GM10248 (cell line): Measurements from ENCODE around the gene NANOG.
"Not testable (repeated sequence)": the region's sequence is repeated elsewhere in the genome, so short reads cannot be mapped to it uniquely, and the experiment has no call there.

Source experiments
- CTCF ChIA-PET: fragments of 300-600 bp; sonication (Branson Sonifier 250); formaldehyde crosslinking; extraction: SDS; loops from one replicate; lab custom pipeline; 2021; ENCODE audit warnings: antibody characterized with exemption; lab: Yijun Ruan, JAX
- POLR2A ChIA-PET: fragments of 350-650 bp; sonication (Branson Sonifier 250); formaldehyde crosslinking; extraction: SDS; loops from one replicate; lab custom pipeline; 2020; ENCODE audit warnings: antibody characterized with exemption; lab: Yijun Ruan, JAX
- DNase-seq: peaks from one replicate; pipeline ENCODE4 v3.0.0; 2012; ENCODE audit errors: extremely low spot score
- TF ChIP-seq, protein P1 (sequence below): IDR thresholded peaks from 2 replicates; pipeline ENCODE4 v1.5.1; 2012; ENCODE audit warnings: mild to moderate bottlenecking, low read depth; ENCODE audit errors: extremely low read depth, missing control alignments, control extremely low read depth

The NANOG gene

DNA sequence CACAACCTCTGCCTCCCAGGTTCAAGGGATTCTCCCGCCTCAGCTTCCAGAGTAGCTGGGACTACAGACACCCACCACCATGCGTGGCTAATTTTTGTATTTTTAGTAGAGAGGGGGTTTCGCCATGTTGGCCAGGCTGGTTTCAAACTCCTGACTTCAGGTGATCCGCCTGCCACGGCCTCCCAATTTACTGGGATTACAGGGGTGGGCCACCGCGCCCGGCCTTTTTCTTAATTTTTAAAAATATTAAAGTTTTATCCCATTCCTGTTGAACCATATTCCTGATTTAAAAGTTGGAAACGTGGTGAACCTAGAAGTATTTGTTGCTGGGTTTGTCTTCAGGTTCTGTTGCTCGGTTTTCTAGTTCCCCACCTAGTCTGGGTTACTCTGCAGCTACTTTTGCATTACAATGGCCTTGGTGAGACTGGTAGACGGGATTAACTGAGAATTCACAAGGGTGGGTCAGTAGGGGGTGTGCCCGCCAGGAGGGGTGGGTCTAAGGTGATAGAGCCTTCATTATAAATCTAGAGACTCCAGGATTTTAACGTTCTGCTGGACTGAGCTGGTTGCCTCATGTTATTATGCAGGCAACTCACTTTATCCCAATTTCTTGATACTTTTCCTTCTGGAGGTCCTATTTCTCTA lies at the start of gene NANOG:
Gene NANOG (plus strand): TSS at position 519 of the 645 bp plus-strand sequence. CDS start 213 bp downstream, outside the sequence.
- POLR2A ChIA-PET, DNase-seq: not testable (repeated sequence)
- CTCF ChIA-PET, result interaction anchor here (1.7 to 3.1 kb wide), 2 partner anchors 18 to 19 kb away, joined by 4 to 6 read pairs; no protein-coding TSS in a partner anchor

DNA sequence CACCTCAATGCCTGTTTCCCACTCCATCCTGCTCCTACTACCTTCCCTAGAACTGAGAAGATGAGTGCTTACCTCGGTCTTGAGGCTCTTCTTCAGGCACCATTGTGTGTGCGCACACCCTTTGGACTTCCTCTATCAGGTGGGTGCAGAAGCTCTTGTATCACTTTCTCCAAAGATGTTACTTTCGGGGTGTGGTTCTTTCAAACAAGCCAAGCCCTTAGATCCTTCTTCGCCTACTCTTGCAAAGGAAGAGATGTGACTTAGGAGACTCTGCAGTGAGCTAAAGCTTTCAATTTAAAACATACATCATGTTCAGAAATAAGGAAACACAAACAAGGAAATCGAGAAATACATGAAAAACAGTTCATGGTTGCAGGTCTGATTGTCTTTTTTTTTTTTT lies 42.0 kb upstream of the NANOG start, which contains the start of gene CLEC4C:
Gene CLEC4C (minus strand): TSS at position 130 of the 400 bp plus-strand sequence. CDS start 27 bp downstream, at position 103.
- ChIA-PET CTCF (no interaction called here), POLR2A (interaction anchor here (0.7 kb wide), 1 partner anchor 19 kb away, joined by 9 read pairs; no protein-coding TSS in a partner anchor)
- TF ChIP-seq, protein P1, sequence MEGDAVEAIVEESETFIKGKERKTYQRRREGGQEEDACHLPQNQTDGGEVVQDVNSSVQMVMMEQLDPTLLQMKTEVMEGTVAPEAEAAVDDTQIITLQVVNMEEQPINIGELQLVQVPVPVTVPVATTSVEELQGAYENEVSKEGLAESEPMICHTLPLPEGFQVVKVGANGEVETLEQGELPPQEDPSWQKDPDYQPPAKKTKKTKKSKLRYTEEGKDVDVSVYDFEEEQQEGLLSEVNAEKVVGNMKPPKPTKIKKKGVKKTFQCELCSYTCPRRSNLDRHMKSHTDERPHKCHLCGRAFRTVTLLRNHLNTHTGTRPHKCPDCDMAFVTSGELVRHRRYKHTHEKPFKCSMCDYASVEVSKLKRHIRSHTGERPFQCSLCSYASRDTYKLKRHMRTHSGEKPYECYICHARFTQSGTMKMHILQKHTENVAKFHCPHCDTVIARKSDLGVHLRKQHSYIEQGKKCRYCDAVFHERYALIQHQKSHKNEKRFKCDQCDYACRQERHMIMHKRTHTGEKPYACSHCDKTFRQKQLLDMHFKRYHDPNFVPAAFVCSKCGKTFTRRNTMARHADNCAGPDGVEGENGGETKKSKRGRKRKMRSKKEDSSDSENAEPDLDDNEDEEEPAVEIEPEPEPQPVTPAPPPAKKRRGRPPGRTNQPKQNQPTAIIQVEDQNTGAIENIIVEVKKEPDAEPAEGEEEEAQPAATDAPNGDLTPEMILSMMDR, result no peak
- no peak for DNase-seq

DNA sequence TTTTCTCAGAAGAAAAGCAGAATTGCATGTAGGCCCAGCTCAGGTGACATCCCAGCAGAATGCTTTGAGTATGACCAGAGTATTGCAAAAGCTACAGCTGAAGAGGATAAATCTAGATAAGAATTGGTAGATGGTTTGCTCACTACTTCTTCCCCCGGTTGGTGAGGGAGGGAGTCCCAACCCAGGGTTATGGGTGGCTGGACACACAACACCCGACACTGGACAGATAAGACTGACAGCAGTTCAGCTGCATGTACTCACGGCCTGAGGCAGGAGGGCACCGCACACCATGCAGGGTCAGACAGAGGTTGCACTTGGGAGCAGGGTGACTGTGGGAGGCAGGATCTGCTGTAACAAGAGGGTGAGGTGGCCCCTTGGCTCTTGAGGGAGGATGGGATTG lies 40.4 kb upstream of the NANOG start:
- no peak for DNase-seq
- ChIA-PET CTCF (no interaction called here), POLR2A (no interaction called here)
- TF ChIP-seq, protein P1, result no peak

DNA sequence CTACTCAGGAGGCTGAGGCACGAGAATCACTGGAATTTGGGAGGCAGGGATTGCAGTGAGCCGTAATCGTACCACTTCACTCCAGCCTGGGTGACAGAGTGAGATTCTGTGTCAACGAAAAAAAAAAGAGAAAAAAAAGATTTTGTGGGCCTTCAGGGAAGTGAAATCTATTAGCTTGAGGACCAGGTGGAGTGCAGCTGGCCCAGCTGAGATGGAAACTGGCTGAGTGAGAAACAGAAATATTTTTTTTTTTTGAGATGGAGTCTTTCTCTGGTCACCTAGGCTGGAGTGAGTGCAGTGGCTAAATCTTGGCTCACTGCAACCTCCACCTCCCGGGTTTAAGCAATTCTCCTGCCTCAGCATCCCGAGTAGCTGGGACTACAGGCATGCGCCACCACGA lies 39.8 kb upstream of the NANOG start:
- TF ChIP-seq, protein P1, result no peak
- ChIA-PET POLR2A (no interaction called here), CTCF (no interaction called here)
- no peak for DNase-seq

DNA sequence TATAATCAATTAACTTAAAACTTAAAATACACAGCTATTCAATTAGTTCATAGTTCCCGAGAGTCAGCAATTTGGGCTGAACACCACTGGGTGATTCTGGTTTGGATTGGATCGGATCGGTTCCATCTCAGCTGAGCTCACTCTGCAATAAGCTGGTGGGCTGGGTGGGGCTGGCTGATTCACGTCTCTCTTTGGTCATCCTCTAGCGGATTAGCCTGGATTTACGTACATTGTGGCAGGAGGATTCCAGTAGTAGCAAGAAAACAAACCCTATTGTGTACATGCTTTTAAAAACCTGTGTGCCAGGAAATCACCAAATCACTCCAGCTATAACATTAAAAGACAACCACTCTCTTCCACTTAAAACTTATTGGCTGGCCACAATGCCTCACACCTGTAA lies 38.9 kb upstream of the NANOG start:
- ChIA-PET POLR2A (no interaction called here), CTCF (no interaction called here)
- TF ChIP-seq, protein P1, result no peak
- DNase-seq, result no peak

DNA sequence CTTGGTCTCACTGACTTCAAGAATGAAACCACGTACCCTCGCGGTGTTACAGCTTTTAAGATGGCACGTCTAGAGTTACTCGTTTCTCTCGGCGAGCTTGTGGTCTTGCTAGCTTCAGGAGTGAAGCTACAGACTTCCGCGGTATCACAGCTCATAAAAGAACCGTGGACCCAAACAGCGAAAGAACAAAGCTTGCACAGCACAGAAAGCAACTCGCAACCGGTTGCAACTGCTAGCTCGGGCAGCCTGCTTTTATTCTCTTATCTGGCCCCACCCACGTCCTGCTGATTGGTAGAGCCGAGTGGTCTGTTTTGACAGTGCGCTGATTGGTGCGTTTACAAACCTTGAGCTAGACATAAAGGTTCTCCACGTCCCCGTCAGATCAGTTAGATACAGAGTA lies 37.8 kb upstream of the NANOG start:
- no peak for DNase-seq
- TF ChIP-seq, protein P1, result no peak
- CTCF ChIA-PET, result interaction anchor here (0.9 kb wide), 1 partner anchor 163 kb away, joined by 3 read pairs; no protein-coding TSS in a partner anchor
- POLR2A ChIA-PET, result no interaction called here

DNA sequence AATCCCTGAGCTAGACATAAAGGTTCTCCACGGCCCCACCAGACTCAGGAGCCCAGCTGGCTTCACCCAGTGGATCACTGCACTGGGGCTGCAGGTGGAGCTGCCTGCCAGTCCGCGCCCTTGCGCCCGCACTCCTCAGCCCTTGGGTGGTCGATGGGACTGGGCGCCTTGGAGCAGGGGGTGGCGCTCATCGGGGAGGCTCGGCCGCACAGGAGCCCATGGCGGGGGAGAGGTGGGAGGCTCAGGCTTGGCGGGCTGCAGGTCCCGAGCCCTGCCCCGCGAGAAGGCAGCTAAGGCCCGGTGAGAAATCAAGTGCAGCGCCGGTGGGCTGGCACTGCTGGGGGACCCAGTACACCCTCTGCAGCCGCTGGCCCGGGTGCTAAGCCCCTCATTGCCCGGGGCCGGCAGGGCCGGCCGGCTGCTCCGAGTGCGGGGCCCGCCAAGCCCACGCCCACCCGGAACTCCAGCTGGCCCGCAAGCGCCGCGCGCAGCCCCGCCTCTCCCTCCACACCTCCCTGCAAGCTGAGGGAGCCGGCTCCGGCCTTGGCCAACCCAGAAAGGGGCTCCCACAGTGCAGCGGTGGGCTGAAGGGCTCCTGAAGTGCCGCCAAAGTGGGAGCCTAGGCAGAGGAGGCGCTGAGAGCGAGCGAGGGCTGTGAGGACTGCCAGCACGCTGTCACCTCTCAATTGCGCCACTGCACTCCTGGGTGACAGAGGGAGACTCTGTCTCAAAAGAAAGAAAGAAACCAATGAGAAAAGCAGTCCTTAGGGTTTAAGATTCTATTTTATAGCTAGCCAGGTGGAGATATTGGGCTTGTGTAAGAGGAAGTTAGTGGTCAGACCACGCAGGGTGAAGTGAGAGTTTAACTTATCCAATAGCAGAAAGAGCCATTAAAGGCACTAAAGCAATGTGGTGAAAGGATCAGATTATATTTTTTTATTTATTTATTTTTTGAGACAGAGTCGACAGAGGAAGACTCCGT lies 37.0 kb upstream of the NANOG start:
- DNase-seq, result not testable (repeated sequence)
- CTCF ChIA-PET, result interaction anchor here (0.9 kb wide), 1 partner anchor 164 kb away, joined by 3 read pairs; no protein-coding TSS in a partner anchor

DNA sequence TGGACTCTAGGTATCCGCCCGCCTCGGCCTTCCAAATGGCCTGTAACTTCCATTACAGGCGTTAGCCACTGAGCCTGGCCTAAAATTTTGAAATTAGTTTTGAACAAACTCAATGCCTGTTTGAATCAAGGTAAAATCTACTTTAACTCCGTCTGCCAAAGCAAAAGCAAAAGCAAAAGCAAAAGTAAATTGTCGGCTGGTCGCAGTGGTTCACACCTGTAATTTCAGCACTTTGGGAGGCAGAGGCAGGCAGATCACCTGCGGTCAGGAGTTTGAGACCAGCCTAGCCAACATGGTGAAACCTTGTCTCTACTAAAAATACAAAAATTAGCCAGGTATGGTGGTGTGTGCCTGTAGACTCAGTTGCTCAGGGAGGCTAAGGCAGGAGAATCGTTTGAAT lies 33.5 kb upstream of the NANOG start:
- DNase-seq, POLR2A ChIA-PET, CTCF ChIA-PET: not testable (repeated sequence)

More for the DNA sequence above, 37.0 kb upstream of the NANOG start:
- POLR2A ChIA-PET, result not testable (repeated sequence)
